B cell (primary cell): ENCODE results near the gene DMRT1. TPM values are rescaled to one million over a fixed set of nuclear protein-coding genes. Genes with fewer than 3 reads are reported as not detected.

Experiments used
- ATAC-seq: fragments of 200-7000 bp; cut with Tn5 transposase; one replicate; pipeline ENCODE4 v1.10.0; 2021; ENCODE audit warnings: low read depth, mild to moderate bottlenecking, moderate number of reproducible peaks, moderate library complexity
- CTCF ChIA-PET: fragments of 350-600 bp; sonication (Branson Sonifier 250); formaldehyde crosslinking; loops from one replicate; lab custom pipeline; 2021; ENCODE audit warnings: antibody characterized with exemption, inconsistent platforms; lab: Charles Lee
- POLR2A ChIA-PET: fragments of 350-600 bp; sonication (Branson Sonifier 250); formaldehyde crosslinking; loops from one replicate; lab custom pipeline; 2021; ENCODE audit warnings: antibody characterized with exemption; lab: Charles Lee
- DNase-seq: peaks from one replicate; pipeline ENCODE4 v3.0.0; 2013
- H2AFZ ChIP-seq: 2 replicates; pipeline ENCODE4 v1.6.1; 2012; ENCODE audit warnings: mild to moderate bottlenecking, low read depth, low read length; ENCODE audit not compliant: insufficient read depth, poor library complexity, severe bottlenecking
- H3K27ac ChIP-seq, 2 donors: 1 replicate in 1 of 2; 2 replicates in 1 of 2; pipeline ENCODE4 v1.5.1; 2012 to 2013; ENCODE audit warnings: low read length in 2 of 2, mild to moderate bottlenecking in 2 of 2, moderate library complexity in 1 of 2
- H3K27me3 ChIP-seq, 4 experiments: fragments of 200-600 bp in 1 of 4; sonication (generic) in 1 of 4; replicated peaks in 1 of 4; 1 replicate in 2 of 4; 2 replicates in 2 of 4; pipeline versions ENCODE4 v1.6.1 to v1.7.0; 2013 to 2016; ENCODE audit warnings: low read length in 3 of 4, mild to moderate bottlenecking in 2 of 4, mixed read lengths in 1 of 4, moderate library complexity in 1 of 4; ENCODE audit not compliant: insufficient read depth in 4 of 4, control insufficient read depth in 3 of 4; ENCODE audit errors: control extremely low read depth in 1 of 4
- H3K36me3 ChIP-seq, 2 experiments: replicated peaks in 1 of 2; 1 replicate in 1 of 2; 2 replicates in 1 of 2; pipeline versions ENCODE4 v1.6.1 to v1.7.1; 2013; ENCODE audit warnings: low read length in 1 of 2; ENCODE audit not compliant: insufficient read depth in 2 of 2, control insufficient read depth in 1 of 2; ENCODE audit errors: control extremely low read depth in 1 of 2, extremely low read depth in 1 of 2
- H3K4me1 ChIP-seq, 2 donors: fragments of 200-600 bp in 1 of 2; sonication (generic) in 1 of 2; 1 replicate in 1 of 2; 2 replicates in 1 of 2; pipeline versions ENCODE4 v1.5.1 to v1.6.1; 2013 to 2017; ENCODE audit warnings: low read length in 2 of 2; ENCODE audit not compliant: control insufficient read depth in 2 of 2, insufficient read depth in 2 of 2
- H3K4me2 ChIP-seq: replicated peaks from 2 replicates; pipeline ENCODE3; 2012; ENCODE audit warnings: mild to moderate bottlenecking, low read depth, low read length; ENCODE audit not compliant: poor library complexity, severe bottlenecking
- H3K4me3 ChIP-seq, 5 experiments: fragments of 200-600 bp in 1 of 5; sonication (generic) in 1 of 5; 1 replicate in 3 of 5; 2 replicates in 2 of 5; pipeline versions ENCODE4 v1.5.1 to v1.7.0; 2011 to 2016; ENCODE audit warnings: low read length in 4 of 5, mild to moderate bottlenecking in 4 of 5, low read depth in 2 of 5, control low read depth in 1 of 5, moderate library complexity in 1 of 5; ENCODE audit not compliant: insufficient read depth in 1 of 5; ENCODE audit errors: control extremely low read depth in 1 of 5, extremely low read depth in 1 of 5
- H3K79me2 ChIP-seq: fragments of 200-600 bp; sonication (generic); one replicate; pipeline ENCODE4 v1.6.0; 2016; ENCODE audit warnings: low read length; ENCODE audit not compliant: control insufficient read depth, insufficient read depth
- H3K9ac ChIP-seq: fragments of 200-600 bp; sonication (generic); 2 replicates; pipeline ENCODE4 v1.6.1; 2017; ENCODE audit warnings: mild to moderate bottlenecking, low read length, moderate library complexity
- H3K9me3 ChIP-seq, 3 donors: one replicate each; pipeline versions ENCODE4 v1.6.1 to v1.7.1; 2013; ENCODE audit warnings: low read length in 2 of 3; ENCODE audit not compliant: control insufficient read depth in 2 of 3, insufficient read depth in 1 of 3; ENCODE audit errors: control extremely low read depth in 1 of 3
- H4K20me1 ChIP-seq: 2 replicates; pipeline ENCODE4 v1.6.0; 2012; ENCODE audit warnings: mild to moderate bottlenecking, low read length; ENCODE audit not compliant: insufficient read depth, control insufficient read depth, poor library complexity, severe bottlenecking
- H3K27ac Mint-ChIP-seq: one replicate; pipeline ENCODE4 v1.8.0; 2021; ENCODE audit warnings: mixed read lengths
- H3K27me3 Mint-ChIP-seq: one replicate; pipeline ENCODE4 v1.8.0; 2021; ENCODE audit warnings: mixed read lengths
- H3K4me1 Mint-ChIP-seq: one replicate; pipeline ENCODE4 v1.8.0; 2021; ENCODE audit warnings: mixed read lengths
- H3K4me3 Mint-ChIP-seq: one replicate; pipeline ENCODE4 v1.8.0; 2021; ENCODE audit warnings: mixed read lengths
- H3K9me3 Mint-ChIP-seq: one replicate; pipeline ENCODE4 v1.8.0; 2022; ENCODE audit warnings: mixed read lengths; ENCODE audit not compliant: insufficient read depth
- CTCF ChIP-seq: fragments of 200-600 bp; IDR thresholded peaks from one replicate; pipeline ENCODE4 v1.8.0; 2022; ENCODE audit warnings: antibody characterized with exemption, mild to moderate bottlenecking
- EZH2 ChIP-seq: IDR thresholded peaks from 2 replicates; pipeline ENCODE4 v1.6.1; 2012; ENCODE audit warnings: borderline replicate concordance, low read depth, mild to moderate bottlenecking, moderate library complexity, low read length; ENCODE audit not compliant: insufficient read depth, poor library complexity, severe bottlenecking
- WGBS: methylation state at CpG from one replicate; pipeline ENCODE4 v1.1.5; 2013; ENCODE audit warnings: missing lambda C conversion rate; ENCODE audit not compliant: insufficient coverage; 5-methylcytosine and 5-hydroxymethylcytosine counted together
- intact Hi-C: fragments of 100-400 bp; cut with micrococcal nuclease; formaldehyde crosslinking; loops from one replicate; pipeline ENCODE4 v1.10.0; 2022
- polyA minus RNA-seq: library from RNA; depleted of rRNA, polyadenylated mRNA; stranded (reverse); fragments of >200 nt; gene quantifications from 2 replicates; pipeline ENCODE4 v1.2.3, GENCODE V29; 2012
- polyA plus RNA-seq: library from polyadenylated mRNA; depleted of rRNA; stranded (reverse); fragments of >200 nt; gene quantifications from 2 replicates; pipeline ENCODE4 v1.2.3, GENCODE V29; 2012
- total RNA-seq, 2 donors: library from RNA; stranded (reverse); fragments of 120-200 nt in 1 of 2; gene quantifications; 1 replicate in 1 of 2; 2 replicates in 1 of 2; pipeline versions ENCODE4 v1.2.3 to v1.2.4, GENCODE V29; 2013 to 2022

DMRT1 gene
- total RNA-seq (not detected in 2 replicates), polyA plus RNA-seq (not detected in 2 replicates), polyA minus RNA-seq (not detected in 2 replicates)
- not detected for total RNA-seq (2013)

- peaks cover 0 to 41% (median 28%) of the 10 kb centered on the region in 4 experiments for H3K27me3 ChIP-seq
- H3K9me3 Mint-ChIP-seq = no peaks in the 10 kb centered on the region
- peaks cover 49% of the 10 kb centered on the region for H3K27me3 Mint-ChIP-seq
- no peak within 1 kb of the TSS for H2AFZ ChIP-seq
- no peaks in the 10 kb centered on the region for H4K20me1 ChIP-seq
- H3K4me2 ChIP-seq = peak within 1 kb of the TSS; percentile 25
- ATAC-seq (no peak), DNase-seq (peak; percentile 53)
- H3K27ac Mint-ChIP-seq = no peak within 1 kb of the TSS
- H3K9ac ChIP-seq = no peak within 1 kb of the TSS
- H3K4me1 Mint-ChIP-seq = peaks cover 4% of the 10 kb centered on the region
- TF ChIP-seq CTCF (no peak), EZH2 (no peak)
- H3K9me3 ChIP-seq = peaks cover 0 to 18% (median 4%) of the 10 kb centered on the region in 3 donors
- no peaks in the 10 kb centered on the region for H3K79me2 ChIP-seq
- ChIA-PET CTCF (no interaction called here), POLR2A (no interaction called here)
- H3K4me3 ChIP-seq = no peak within 1 kb of the TSS
- H3K4me1 ChIP-seq = peaks cover 3 to 18% of the 10 kb centered on the region in 2 donors
- H3K36me3 ChIP-seq = no peaks in the 10 kb centered on the region
- intact Hi-C loops = no loop called here
- no peak within 1 kb of the TSS for H3K27ac ChIP-seq
- WGBS = 4% methylated on average over 81 of the region's 84 CpGs
- no peak within 1 kb of the TSS for H3K4me3 Mint-ChIP-seq
Measured at GRCh38 chr9:841371-842209, at the start of gene DMRT1. DMRT1 (plus strand) TSS chr9:841697; CDS start chr9:841839, 142 bp downstream.
